Heart left ventricle (tissue), 13 donors: ENCODE results near the gene PLEKHM3.

Experiments
- CTCF ChIP-seq, 12 donors: fragments of 200-600 bp; sonication (generic) in 4 of 12; IDR thresholded peaks; one replicate each; pipeline versions ENCODE4 v1.5.0 to v1.8.0; 2018 to 2022; ENCODE audit warnings: antibody characterized with exemption in 12 of 12, mild to moderate bottlenecking in 5 of 12
- POLR2A ChIP-seq, 2 donors: fragments of 450-650 bp; IDR thresholded peaks; one replicate each; pipeline ENCODE4 v1.6.1; 2017; ENCODE audit warnings: antibody characterized with exemption in 2 of 2, mild to moderate bottlenecking in 2 of 2, moderate library complexity in 2 of 2
- donor health status: ischemic (EF 13 %, LVEDD 7.1; RV severe dilation, severe dysfunction).
- donor health status: DM: no; HTN: yes; CAD: no.
- donor health status: DM: no; HTN: no; CAD: no.
- donor health status: ischemic (EF 25% LVEDD 6.9; RV normal size, moderate dysfunction).
- donor health status: ischemic (EF 25% LVEDD 5.7; RV mildly dilated, moderate dysfunction).
- donor health status: ischemic (EF 35%, LVEDD 5.7; RV mildly dilated, moderate dysfunction).
- donor health status: nonischemic (EF 11% LVEDD 7.7; RV severe dilation, severe dysfunction).
- donor health status: DM: yes; HTN: yes; CAD: no.
- donor health status: PGD.
- donor health status: ischemic (EF 29% LVEDD 5.4; RV normal size, mild dysfunction).
- donor health status: nonischemic (EF 23%, LVEDD 6.1; RV moderate dilation, normal function).

- TF ChIP-seq CTCF (IDR thresholded peaks at IDR 0.05), result no peak
- no peak for TF ChIP-seq POLR2A (IDR thresholded peaks at IDR 0.05)
Observed at GRCh38 chr2:207990784-207991183, 34.5 kb downstream of the PLEKHM3 start.
